Stimulated activated CD4-positive, alpha-beta T cell treated with anti-CD3 and anti-CD28 coated beads, Interleukin-15, amount 100 ng/mL, for 1 hour (primary cell): ENCODE data around the gene PIGB.
"Not testable (repeated sequence)": the region's sequence is repeated elsewhere in the genome, so short reads cannot be mapped to it uniquely, and the experiment has no call there.

ENCODE experiments used
- DNase-seq, 2 donors: peaks; one replicate each; pipeline ENCODE4 v3.0.0-alpha.2; 2020; ENCODE audit warnings: low read depth in 1 of 2, low spot score in 1 of 2

The PIGB gene

GRCh38 chr15:55318588-55319494, at the start of gene PIGB, which contains the start of gene PIGBOS1:
Gene PIGB, plus strand, starts transcription at chr15:55319222. Its CDS starts 29 bp downstream, at chr15:55319251.
Gene PIGBOS1, minus strand, starts transcription at chr15:55319123. Its CDS starts 1,331 bp downstream, at chr15:55317792.
- peak; percentile 55 to 58 for DNase-seq

- no peak for DNase-seq
These were observed 48.7 kb upstream of the PIGB start for GRCh38 chr15:55270291-55270690.

GRCh38 chr15:55276324-55276723, 42.7 kb upstream of the PIGB start:
- no peak for DNase-seq

GRCh38 chr15:55277116-55277564, 41.9 kb upstream of the PIGB start:
- DNase-seq: no peak

GRCh38 chr15:55277715-55278114, 41.3 kb upstream of the PIGB start:
- no peak for DNase-seq

- DNase-seq: no peak
These were observed 39.8 kb upstream of the PIGB start for GRCh38 chr15:55279100-55279745.

GRCh38 chr15:55279746-55280351, 39.2 kb upstream of the PIGB start:
- peak in 1 of 2 donors; percentile 20 for DNase-seq

GRCh38 chr15:55280589-55280988, 38.4 kb upstream of the PIGB start:
- DNase-seq: not testable (repeated sequence)

- no peak for DNase-seq
These were observed 37.3 kb upstream of the PIGB start for GRCh38 chr15:55281517-55282228.

GRCh38 chr15:55282284-55282833, 36.7 kb upstream of the PIGB start:
- no peak for DNase-seq

- DNase-seq: no peak
These were observed 35.5 kb upstream of the PIGB start for GRCh38 chr15:55283379-55284147.

GRCh38 chr15:55284426-55284825, 34.6 kb upstream of the PIGB start:
- DNase-seq: no peak

GRCh38 chr15:55286442-55287189, 32.4 kb upstream of the PIGB start:
- not testable (repeated sequence) for DNase-seq

- no peak for DNase-seq
These were observed 30.9 kb upstream of the PIGB start for GRCh38 chr15:55288006-55288717.

- no peak for DNase-seq
These were observed 29.8 kb upstream of the PIGB start for GRCh38 chr15:55289011-55289745.

- DNase-seq: peak; percentile 52 to 61
These were observed 29.1 kb upstream of the PIGB start, which contains the start of gene RAB27A for GRCh38 chr15:55289746-55290527. Gene RAB27A, minus strand, starts transcription at chr15:55289813. Its CDS starts 54,879 bp downstream, at chr15:55234934.

GRCh38 chr15:55290528-55291057, 28.4 kb upstream of the PIGB start:
- peak; percentile 69 to 74 for DNase-seq
